Thoracic aorta (tissue), 2 donors: ENCODE measurements around the gene KISS1R. TPM values are rescaled to one million over a fixed set of nuclear protein-coding genes. Genes with fewer than 3 reads are reported as not detected.

Experiments
- ATAC-seq: fragments of 150-250 bp; one replicate; pipeline ENCODE4 v1.8.0; 2017; ENCODE audit warnings: low read depth; ENCODE audit not compliant: insufficient number of reproducible peaks, low FRiP score
- DNase-seq: peaks from one replicate; pipeline ENCODE4 v3.0.0-alpha.2; 2020; ENCODE audit warnings: low spot score
- H3K27ac ChIP-seq, 2 donors: fragments of 200-600 bp; sonication (generic); 1 replicate in 1 of 2; 2 replicates in 1 of 2; pipeline ENCODE4 v1.5.1; 2016; ENCODE audit warnings: mild to moderate bottlenecking in 2 of 2, moderate library complexity in 2 of 2
- H3K27me3 ChIP-seq: fragments of 200-600 bp; sonication (generic); replicated peaks from 2 replicates; pipeline ENCODE4 v1.6.0; 2016; ENCODE audit warnings: mild to moderate bottlenecking; ENCODE audit not compliant: insufficient read depth
- H3K36me3 ChIP-seq: fragments of 200-600 bp; sonication (generic); one replicate; pipeline ENCODE4 v1.5.1; 2016
- H3K4me1 ChIP-seq, 2 donors: fragments of 200-600 bp; sonication (generic); 1 replicate in 1 of 2; 2 replicates in 1 of 2; pipeline versions ENCODE4 v1.5.1 to v1.6.0; 2016; ENCODE audit warnings: low read depth in 2 of 2, mild to moderate bottlenecking in 1 of 2; ENCODE audit not compliant: control insufficient read depth in 1 of 2
- H3K4me3 ChIP-seq: fragments of 200-600 bp; sonication (generic); 2 replicates; pipeline ENCODE4 v1.5.1; 2016; ENCODE audit warnings: mild to moderate bottlenecking
- H3K9me3 ChIP-seq: fragments of 200-600 bp; sonication (generic); 2 replicates; pipeline ENCODE4 v1.5.1; 2016
- CTCF ChIP-seq: fragments of 200-600 bp; sonication (generic); IDR thresholded peaks from one replicate; pipeline ENCODE4 v1.5.1; 2019; ENCODE audit warnings: antibody characterized with exemption
- total RNA-seq, 2 donors: library from RNA; depleted of rRNA; stranded (reverse); fragments of >200 nt; gene quantifications; one replicate each; pipeline versions ENCODE4 v1.1.0 to v1.2.3, GENCODE V29; 2016

Gene KISS1R
- total RNA-seq, 2 donors from 2014 or later = not detected

GRCh38 chr19:925087-925525 lies 8.0 kb downstream of the KISS1R start:
- TF ChIP-seq CTCF = no peak
- Histone ChIP-seq H3K27me3 (peaks cover 5% of the 10 kb centered on the region), H3K36me3 (no peaks in the 10 kb centered on the region), H3K4me1 (peaks cover 11 to 41% of the 10 kb centered on the region in 2 donors), H3K4me3 (peak overlapping the region; percentile 79), H3K9me3 (no peaks in the 10 kb centered on the region), H3K27ac (peak overlapping the region in 1 of 2 donors; percentile 31)
- ATAC-seq (peak; percentile 26), DNase-seq (no peak)

- no peaks in the 10 kb centered on the region for H3K36me3 ChIP-seq
- peak within 1 kb of the TSS; percentile 79 for H3K4me3 ChIP-seq
- no peak for DNase-seq
- peak; percentile 46 for ATAC-seq
- TF ChIP-seq CTCF = no peak
- no peaks in the 10 kb centered on the region for H3K27me3 ChIP-seq
- H3K4me1 ChIP-seq = peaks cover 11 to 34% of the 10 kb centered on the region in 2 donors
- H3K27ac ChIP-seq = peak within 1 kb of the TSS; percentile 38 to 46
- no peaks in the 10 kb centered on the region for H3K9me3 ChIP-seq
Measured at GRCh38 chr19:925526-926322, 8.6 kb downstream of the KISS1R start, which contains the start of gene ARID3A. Gene ARID3A (plus strand): TSS chr19:926035. CDS start chr19:929529, 3,494 bp downstream.

- peak overlapping the region; percentile 79 for H3K4me3 ChIP-seq
- no peaks in the 10 kb centered on the region for H3K9me3 ChIP-seq
- H3K27ac ChIP-seq = peak overlapping the region; percentile 38 to 46
- TF ChIP-seq CTCF = no peak
- no peaks in the 10 kb centered on the region for H3K36me3 ChIP-seq
- ATAC-seq (no peak), DNase-seq (no peak)
- no peaks in the 10 kb centered on the region for H3K27me3 ChIP-seq
- H3K4me1 ChIP-seq = peaks cover 11 to 29% of the 10 kb centered on the region in 2 donors
Measured at GRCh38 chr19:926323-926588, 9.1 kb downstream of the KISS1R start.

GRCh38 chr19:926589-927350 lies 9.6 kb downstream of the KISS1R start:
- H3K27me3 ChIP-seq = no peaks in the 10 kb centered on the region
- H3K4me1 ChIP-seq = peaks cover 11 to 29% of the 10 kb centered on the region in 2 donors
- no peaks in the 10 kb centered on the region for H3K36me3 ChIP-seq
- H3K4me3 ChIP-seq = peak overlapping the region; percentile 79
- DNase-seq (no peak), ATAC-seq (no peak)
- TF ChIP-seq CTCF = no peak
- no peaks in the 10 kb centered on the region for H3K9me3 ChIP-seq
- H3K27ac ChIP-seq = peak overlapping the region in 1 of 2 donors; percentile 46

GRCh38 chr19:927351-927779 lies 10.2 kb downstream of the KISS1R start:
- H3K36me3 ChIP-seq = no peaks in the 10 kb centered on the region
- H3K9me3 ChIP-seq = no peaks in the 10 kb centered on the region
- no peak for TF ChIP-seq CTCF
- H3K4me3 ChIP-seq = peak overlapping the region; percentile 79
- no peaks in the 10 kb centered on the region for H3K27me3 ChIP-seq
- DNase-seq (no peak), ATAC-seq (no peak)
- H3K4me1 ChIP-seq = peaks cover 12 to 29% of the 10 kb centered on the region in 2 donors
- H3K27ac ChIP-seq = peak overlapping the region in 1 of 2 donors; percentile 41
